B cell (primary cell): ENCODE measurements around the gene PGAP3. TPM values are rescaled to one million over a fixed set of nuclear protein-coding genes. Genes with fewer than 3 reads are reported as not detected.

Experiments used
- ATAC-seq: fragments of 200-7000 bp; cut with Tn5 transposase; one replicate; pipeline ENCODE4 v1.10.0; 2021; ENCODE audit warnings: low read depth, mild to moderate bottlenecking, moderate number of reproducible peaks, moderate library complexity
- CTCF ChIA-PET: fragments of 350-600 bp; sonication (Branson Sonifier 250); formaldehyde crosslinking; loops from one replicate; lab custom pipeline; 2021; ENCODE audit warnings: antibody characterized with exemption, inconsistent platforms; lab: Charles Lee
- POLR2A ChIA-PET: fragments of 350-600 bp; sonication (Branson Sonifier 250); formaldehyde crosslinking; loops from one replicate; lab custom pipeline; 2021; ENCODE audit warnings: antibody characterized with exemption; lab: Charles Lee
- DNase-seq: peaks from one replicate; pipeline ENCODE4 v3.0.0; 2013
- H2AFZ ChIP-seq: 2 replicates; pipeline ENCODE4 v1.6.1; 2012; ENCODE audit warnings: mild to moderate bottlenecking, low read depth, low read length; ENCODE audit not compliant: insufficient read depth, poor library complexity, severe bottlenecking
- H3K27ac ChIP-seq, 2 donors: 1 replicate in 1 of 2; 2 replicates in 1 of 2; pipeline ENCODE4 v1.5.1; 2012 to 2013; ENCODE audit warnings: low read length in 2 of 2, mild to moderate bottlenecking in 2 of 2, moderate library complexity in 1 of 2
- H3K27me3 ChIP-seq, 4 experiments: fragments of 200-600 bp in 1 of 4; sonication (generic) in 1 of 4; replicated peaks in 1 of 4; 1 replicate in 2 of 4; 2 replicates in 2 of 4; pipeline versions ENCODE4 v1.6.1 to v1.7.0; 2013 to 2016; ENCODE audit warnings: low read length in 3 of 4, mild to moderate bottlenecking in 2 of 4, mixed read lengths in 1 of 4, moderate library complexity in 1 of 4; ENCODE audit not compliant: insufficient read depth in 4 of 4, control insufficient read depth in 3 of 4; ENCODE audit errors: control extremely low read depth in 1 of 4
- H3K36me3 ChIP-seq, 2 experiments: replicated peaks in 1 of 2; 1 replicate in 1 of 2; 2 replicates in 1 of 2; pipeline versions ENCODE4 v1.6.1 to v1.7.1; 2013; ENCODE audit warnings: low read length in 1 of 2; ENCODE audit not compliant: insufficient read depth in 2 of 2, control insufficient read depth in 1 of 2; ENCODE audit errors: control extremely low read depth in 1 of 2, extremely low read depth in 1 of 2
- H3K4me1 ChIP-seq, 2 donors: fragments of 200-600 bp in 1 of 2; sonication (generic) in 1 of 2; 1 replicate in 1 of 2; 2 replicates in 1 of 2; pipeline versions ENCODE4 v1.5.1 to v1.6.1; 2013 to 2017; ENCODE audit warnings: low read length in 2 of 2; ENCODE audit not compliant: control insufficient read depth in 2 of 2, insufficient read depth in 2 of 2
- H3K4me2 ChIP-seq: replicated peaks from 2 replicates; pipeline ENCODE3; 2012; ENCODE audit warnings: mild to moderate bottlenecking, low read depth, low read length; ENCODE audit not compliant: poor library complexity, severe bottlenecking
- H3K4me3 ChIP-seq, 5 experiments: fragments of 200-600 bp in 1 of 5; sonication (generic) in 1 of 5; 1 replicate in 3 of 5; 2 replicates in 2 of 5; pipeline versions ENCODE4 v1.5.1 to v1.7.0; 2011 to 2016; ENCODE audit warnings: low read length in 4 of 5, mild to moderate bottlenecking in 4 of 5, low read depth in 2 of 5, control low read depth in 1 of 5, moderate library complexity in 1 of 5; ENCODE audit not compliant: insufficient read depth in 1 of 5; ENCODE audit errors: control extremely low read depth in 1 of 5, extremely low read depth in 1 of 5
- H3K79me2 ChIP-seq: fragments of 200-600 bp; sonication (generic); one replicate; pipeline ENCODE4 v1.6.0; 2016; ENCODE audit warnings: low read length; ENCODE audit not compliant: control insufficient read depth, insufficient read depth
- H3K9ac ChIP-seq: fragments of 200-600 bp; sonication (generic); 2 replicates; pipeline ENCODE4 v1.6.1; 2017; ENCODE audit warnings: mild to moderate bottlenecking, low read length, moderate library complexity
- H3K9me3 ChIP-seq, 3 donors: one replicate each; pipeline versions ENCODE4 v1.6.1 to v1.7.1; 2013; ENCODE audit warnings: low read length in 2 of 3; ENCODE audit not compliant: control insufficient read depth in 2 of 3, insufficient read depth in 1 of 3; ENCODE audit errors: control extremely low read depth in 1 of 3
- H4K20me1 ChIP-seq: 2 replicates; pipeline ENCODE4 v1.6.0; 2012; ENCODE audit warnings: mild to moderate bottlenecking, low read length; ENCODE audit not compliant: insufficient read depth, control insufficient read depth, poor library complexity, severe bottlenecking
- H3K27ac Mint-ChIP-seq: one replicate; pipeline ENCODE4 v1.8.0; 2021; ENCODE audit warnings: mixed read lengths
- H3K27me3 Mint-ChIP-seq: one replicate; pipeline ENCODE4 v1.8.0; 2021; ENCODE audit warnings: mixed read lengths
- H3K4me1 Mint-ChIP-seq: one replicate; pipeline ENCODE4 v1.8.0; 2021; ENCODE audit warnings: mixed read lengths
- H3K4me3 Mint-ChIP-seq: one replicate; pipeline ENCODE4 v1.8.0; 2021; ENCODE audit warnings: mixed read lengths
- H3K9me3 Mint-ChIP-seq: one replicate; pipeline ENCODE4 v1.8.0; 2022; ENCODE audit warnings: mixed read lengths; ENCODE audit not compliant: insufficient read depth
- CTCF ChIP-seq: fragments of 200-600 bp; IDR thresholded peaks from one replicate; pipeline ENCODE4 v1.8.0; 2022; ENCODE audit warnings: antibody characterized with exemption, mild to moderate bottlenecking
- EZH2 ChIP-seq: IDR thresholded peaks from 2 replicates; pipeline ENCODE4 v1.6.1; 2012; ENCODE audit warnings: borderline replicate concordance, low read depth, mild to moderate bottlenecking, moderate library complexity, low read length; ENCODE audit not compliant: insufficient read depth, poor library complexity, severe bottlenecking
- WGBS: methylation state at CpG from one replicate; pipeline ENCODE4 v1.1.5; 2013; ENCODE audit warnings: missing lambda C conversion rate; ENCODE audit not compliant: insufficient coverage; 5-methylcytosine and 5-hydroxymethylcytosine counted together
- intact Hi-C: fragments of 100-400 bp; cut with micrococcal nuclease; formaldehyde crosslinking; loops from one replicate; pipeline ENCODE4 v1.10.0; 2022
- polyA plus RNA-seq: library from polyadenylated mRNA; depleted of rRNA; stranded (reverse); fragments of >200 nt; gene quantifications from 2 replicates; pipeline ENCODE4 v1.2.3, GENCODE V29; 2012
- total RNA-seq, 2 donors: library from RNA; stranded (reverse); fragments of 120-200 nt in 1 of 2; gene quantifications; 1 replicate in 1 of 2; 2 replicates in 1 of 2; pipeline versions ENCODE4 v1.2.3 to v1.2.4, GENCODE V29; 2013 to 2022

The PGAP3 gene
- total and polyA plus RNA-seq, 2 donors (not counting 1 experiment from before 2014, with no cell fraction given): 27.4 to 34.3 TPM

GRCh38 chr17:39678340-39679116, 9.3 kb downstream of the PGAP3 start:
- ATAC-seq (no peak), DNase-seq (no peak)
- no peaks in the 10 kb centered on the region for H4K20me1 ChIP-seq
- H3K27me3 ChIP-seq: no peaks in the 10 kb centered on the region
- ChIA-PET CTCF (interaction anchor here (0.6 to 7.6 kb wide), 9 partner anchors 8 to 1086 kb away, joined by 3 to 48 read pairs (median 4); partner anchors contain the start of genes PGAP3 and PNMT), POLR2A (interaction anchor here (1.2 to 3.6 kb wide), 3 partner anchors 8 to 12 kb away, joined by 6 to 11 read pairs (median 7); partner anchors contain the start of gene PGAP3)
- H3K27me3 Mint-ChIP-seq: no peaks in the 10 kb centered on the region
- H3K27ac ChIP-seq: peak overlapping the region; percentile 64 to 94
- no peak overlapping the region for H3K9ac ChIP-seq
- peaks cover 0 to 9% of the 10 kb centered on the region in 2 experiments for H3K36me3 ChIP-seq
- WGBS: 89% methylated on average over 12 of the region's 13 CpGs
- H3K4me3 Mint-ChIP-seq: peak overlapping the region; percentile 79
- H3K9me3 ChIP-seq: peaks cover 0 to 3% (median 0%) of the 10 kb centered on the region in 3 donors
- H3K79me2 ChIP-seq: no peaks in the 10 kb centered on the region
- TF ChIP-seq EZH2: no peak
- no peak for TF ChIP-seq CTCF
- H3K4me2 ChIP-seq: peak overlapping the region; percentile 69
- H2AFZ ChIP-seq: peak overlapping the region; percentile 70
- H3K4me3 ChIP-seq: no peak overlapping the region
- H3K4me1 ChIP-seq: peaks cover 72 to 76% of the 10 kb centered on the region in 2 donors
- H3K4me1 Mint-ChIP-seq: peaks cover 70% of the 10 kb centered on the region
- no peaks in the 10 kb centered on the region for H3K9me3 Mint-ChIP-seq
- peak overlapping the region; percentile 98 for H3K27ac Mint-ChIP-seq
- intact Hi-C loops: loop anchor here (1.0 to 5.0 kb wide), 2 partner anchors 10 to 74 kb away; partner anchors contain the start of gene PGAP3
